Activated gamma-delta T cell treated with Interleukin-2 at 50 U/mL for 16 hours (primary cell): Measurements from ENCODE around the gene FREM1.

Experiments used
- DNase-seq: peaks from one replicate; pipeline ENCODE4 v3.0.0-alpha.2; 2020

FREM1 gene

GRCh38 chr9:14868772-14869583 lies 41.2 kb downstream of the FREM1 start:
- DNase-seq = no peak

DNA sequence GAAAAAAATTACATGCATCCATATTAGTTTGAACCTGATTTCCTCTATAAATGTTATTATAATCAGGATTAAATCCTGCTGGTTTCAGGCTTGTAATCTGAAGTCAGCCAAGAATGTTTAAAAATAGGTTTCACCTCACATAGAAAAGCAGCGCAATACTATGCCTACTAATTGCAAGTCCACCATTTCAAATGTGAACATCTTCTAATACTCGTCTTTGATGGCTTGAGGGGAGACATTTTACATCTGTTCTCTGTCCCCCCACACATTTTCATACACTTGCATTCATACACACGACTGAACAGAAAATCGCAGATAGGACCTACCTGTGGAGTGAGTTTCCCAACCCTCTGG lies 41.8 kb downstream of the FREM1 start:
- no peak for DNase-seq

- DNase-seq = no peak
These were observed 44.0 kb downstream of the FREM1 start for GRCh38 chr9:14866200-14866749.

GRCh38 chr9:14864309-14864708 lies 45.9 kb downstream of the FREM1 start:
- no peak for DNase-seq

- no peak for DNase-seq
These were observed 46.8 kb downstream of the FREM1 start for GRCh38 chr9:14863402-14863801.

GRCh38 chr9:14857449-14858305 lies 52.6 kb downstream of the FREM1 start:
- DNase-seq = no peak

GRCh38 chr9:14849851-14850250 lies 60.4 kb downstream of the FREM1 start:
- no peak for DNase-seq

- DNase-seq = no peak
These were observed 60.9 kb downstream of the FREM1 start for GRCh38 chr9:14849296-14849695.

- peak; percentile 7 for DNase-seq
These were observed 63.3 kb downstream of the FREM1 start for GRCh38 chr9:14846871-14847311.

DNA sequence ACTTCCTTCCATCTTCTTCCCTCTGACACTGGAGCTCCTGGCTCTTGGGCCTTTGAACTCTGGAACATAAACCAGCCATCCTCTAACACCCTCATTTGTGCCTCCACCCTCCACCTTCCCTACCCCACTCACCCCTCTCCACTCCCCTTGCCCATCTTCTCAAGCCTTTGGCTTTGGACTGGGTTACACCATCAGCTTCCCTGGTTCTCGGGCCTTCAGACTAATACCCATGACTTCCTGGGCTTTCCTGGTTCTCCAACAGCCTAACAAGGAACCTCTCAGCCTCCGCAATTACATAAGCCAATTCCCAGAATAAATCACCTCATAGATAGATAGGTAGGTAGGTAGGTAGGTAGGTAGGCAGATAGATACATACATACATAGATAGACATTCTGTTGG lies 67.1 kb downstream of the FREM1 start:
- no peak for DNase-seq

DNA sequence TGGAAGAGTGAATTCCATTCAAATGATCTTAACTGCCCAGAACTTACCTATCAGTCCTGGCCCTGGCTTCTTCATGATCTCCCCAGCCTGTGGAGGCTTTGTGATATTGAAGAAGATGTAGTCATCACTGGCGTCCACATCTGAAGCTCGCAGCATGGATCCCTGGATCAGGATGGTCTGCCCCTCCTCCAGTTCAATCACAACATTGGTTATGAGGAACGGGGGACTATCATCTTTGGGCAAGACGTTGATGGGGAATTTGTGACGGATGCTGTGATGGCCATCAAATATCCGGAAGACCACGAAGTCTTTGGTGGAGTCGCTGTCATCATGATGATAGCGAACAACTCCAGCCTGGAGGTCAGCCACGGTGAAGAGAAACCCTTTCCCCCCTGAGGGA lies 68.0 kb downstream of the FREM1 start:
- DNase-seq = no peak

DNA sequence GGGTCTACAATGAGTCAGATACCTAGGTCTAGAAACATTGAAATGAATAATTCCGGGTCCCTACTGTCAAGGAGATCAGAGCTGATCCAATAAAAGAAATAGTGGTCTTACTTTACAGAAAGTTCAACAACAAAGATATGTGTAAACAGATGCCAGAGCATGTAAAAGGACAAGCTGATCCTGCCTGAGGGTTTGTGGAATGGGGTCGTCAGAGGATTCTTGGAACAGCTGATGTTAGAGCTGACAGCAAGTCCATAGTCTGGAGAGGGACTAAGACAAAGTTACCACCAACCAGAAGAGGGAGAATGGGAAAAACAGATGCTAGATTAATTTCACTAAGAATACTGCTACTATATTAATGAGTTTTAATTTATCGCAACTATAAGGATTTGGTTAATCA lies 71.5 kb downstream of the FREM1 start:
- no peak for DNase-seq

- DNase-seq = no peak
These were observed 73.3 kb downstream of the FREM1 start for GRCh38 chr9:14836885-14837284.

DNA sequence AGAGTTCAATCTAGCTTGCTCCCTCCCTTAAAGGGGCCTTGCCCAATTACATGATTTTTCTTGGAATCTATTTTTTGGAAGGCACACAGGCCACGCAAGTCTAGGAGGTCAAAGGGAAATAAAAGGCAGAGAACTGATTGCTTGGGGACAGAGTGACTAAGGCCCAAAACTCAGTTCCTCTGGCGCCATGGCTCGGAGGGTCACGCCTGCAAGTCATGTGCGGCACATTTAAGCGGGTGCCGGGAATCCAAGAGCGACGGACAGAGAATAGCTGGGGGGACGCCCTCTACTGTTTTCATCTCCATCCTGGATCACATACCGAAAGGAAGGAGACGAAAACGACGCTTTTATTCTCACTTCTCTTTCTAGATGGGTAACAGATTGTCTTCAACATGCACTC lies 78.6 kb downstream of the FREM1 start:
- no peak for DNase-seq

GRCh38 chr9:14831074-14831473 lies 79.2 kb downstream of the FREM1 start:
- no peak for DNase-seq

GRCh38 chr9:14830057-14830456 lies 80.2 kb downstream of the FREM1 start:
- no peak for DNase-seq

DNA sequence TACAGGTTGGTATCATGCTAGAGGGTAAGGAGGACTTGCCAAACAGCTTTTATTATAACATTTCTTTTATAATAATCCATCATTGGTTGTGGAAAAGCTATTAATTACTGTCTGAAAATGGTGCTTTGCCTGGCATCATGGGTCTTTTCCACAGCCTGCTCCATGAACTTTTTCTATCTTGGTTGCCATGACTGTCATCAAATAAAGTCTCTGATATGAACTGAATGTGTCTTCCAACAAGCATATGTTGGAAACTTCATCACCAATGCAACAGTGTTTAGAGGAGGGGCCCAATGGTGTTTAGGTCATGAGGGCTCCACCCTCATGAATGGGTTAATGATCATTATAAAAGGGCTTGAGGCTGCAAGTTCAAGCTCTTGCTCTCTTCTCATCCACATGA lies 81.0 kb downstream of the FREM1 start:
- no peak for DNase-seq

GRCh38 chr9:14827805-14828204 lies 82.4 kb downstream of the FREM1 start:
- DNase-seq = no peak

GRCh38 chr9:14824481-14824880 lies 85.7 kb downstream of the FREM1 start:
- DNase-seq = no peak

DNA sequence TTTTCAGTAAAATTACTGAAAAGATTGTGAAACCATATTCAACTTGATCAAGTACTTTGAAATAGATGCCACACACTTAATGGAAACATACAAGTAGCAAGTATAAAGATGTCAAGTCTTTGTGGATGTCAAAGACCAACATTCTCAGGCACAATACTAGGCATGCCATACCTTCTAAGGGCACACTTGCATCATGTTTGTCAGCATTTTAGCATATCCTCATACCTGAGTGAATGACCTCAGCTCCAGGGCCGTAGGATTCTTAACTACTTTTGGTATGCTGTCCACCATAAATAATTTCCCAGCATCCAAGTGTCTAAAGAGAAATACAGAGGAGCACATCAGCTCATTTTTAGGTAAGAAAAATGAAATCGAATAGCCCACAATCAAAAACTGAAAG lies 86.4 kb downstream of the FREM1 start:
- no peak for DNase-seq

DNA sequence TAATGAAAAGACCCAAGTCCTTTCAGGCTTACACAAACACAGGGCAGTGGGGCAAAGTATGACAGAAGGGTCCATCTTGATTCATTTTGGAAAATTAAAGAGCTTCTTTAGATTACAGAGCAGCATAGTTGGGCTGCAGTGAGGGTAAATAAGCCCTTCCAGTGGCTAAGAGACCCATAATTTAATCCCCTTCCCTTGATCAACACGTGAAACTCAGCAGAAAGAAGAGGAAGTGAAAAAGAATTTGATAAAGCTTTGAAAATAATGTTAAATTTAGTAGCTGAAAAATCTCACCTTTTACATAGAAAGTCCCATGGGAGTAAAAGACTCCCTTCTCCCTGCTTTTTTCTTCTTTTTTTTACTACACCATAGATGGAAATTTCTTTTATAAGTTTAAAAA lies 87.6 kb downstream of the FREM1 start:
- DNase-seq = no peak

DNA sequence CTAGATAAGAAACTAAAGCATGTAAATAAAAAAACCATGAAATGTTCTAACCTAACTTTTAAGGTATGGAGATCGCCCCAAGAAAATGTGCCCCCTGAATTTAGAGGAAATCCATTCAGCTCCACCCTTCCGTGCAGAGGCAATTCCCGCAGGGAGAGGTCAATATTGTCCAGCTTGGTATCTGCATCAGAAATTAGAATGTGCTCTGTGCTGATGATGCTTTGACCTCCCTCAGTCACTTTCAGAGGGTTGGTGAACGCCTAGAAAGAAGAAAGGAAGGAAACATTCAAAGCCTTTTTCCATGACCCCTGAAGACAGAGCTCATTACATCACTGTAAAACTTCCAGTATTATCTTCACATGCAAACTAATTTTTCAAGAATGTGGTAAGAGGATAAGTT lies 91.0 kb downstream of the FREM1 start:
- no peak for DNase-seq

DNA sequence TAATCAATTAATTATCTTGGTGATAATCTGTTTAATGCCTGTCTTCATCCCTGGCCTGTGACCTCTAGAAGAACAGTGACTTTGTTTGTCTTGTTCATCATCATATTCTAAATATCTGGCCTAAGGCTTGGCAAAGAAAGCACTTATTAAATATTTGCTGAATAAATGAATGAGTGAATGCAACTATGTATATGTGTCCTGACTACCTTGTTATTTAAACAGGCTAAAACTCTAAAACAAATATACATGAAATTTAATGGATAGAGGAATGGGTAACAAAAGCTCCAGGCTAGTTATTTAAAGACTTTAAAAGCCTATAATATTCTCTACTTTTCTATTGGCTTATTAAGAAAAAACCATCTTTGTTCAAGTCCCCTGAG lies 96.0 kb downstream of the FREM1 start:
- DNase-seq = no peak
